ENCODE data around the gene KLF3. TPM values are rescaled to one million over a fixed set of nuclear protein-coding genes. Genes with fewer than 3 reads are reported as not detected.

The KLF3 gene
- total RNA-seq, 1 donor from 2014 or later = 40.8 TPM

DNA sequence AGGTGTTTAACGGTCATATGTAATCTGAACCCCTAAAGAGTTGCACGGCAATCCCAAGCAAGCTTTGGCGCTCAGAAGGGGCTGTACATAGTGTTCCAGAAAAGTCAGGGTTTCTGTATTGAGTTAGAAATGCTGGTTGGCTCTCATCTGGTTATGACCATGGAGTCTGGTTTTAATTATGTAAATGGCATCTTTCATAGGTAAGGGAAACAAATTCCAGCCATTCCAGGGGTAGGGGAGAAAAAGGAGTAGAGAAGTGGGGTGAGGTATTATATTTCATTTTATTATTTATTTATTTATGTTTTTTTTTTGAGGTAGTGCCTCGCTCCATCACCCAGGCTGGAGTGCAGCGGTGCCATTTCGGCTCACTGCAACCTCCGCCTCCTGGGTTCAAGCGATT is 15.9 kb downstream of the KLF3 start:
- peaks cover 40% of the 10 kb centered on the region for H3K4me1 ChIP-seq (ENCODE audit: insufficient read depth, low read length)
- DNase-seq (ENCODE audit: low read depth) (no peak), FAIRE-seq (no peak)
- Mint-ChIP-seq H3K27ac (ENCODE audit: unreplicated experiment) (no peak overlapping the region), H3K27me3 (ENCODE audit: low read depth, unreplicated experiment) (no peaks in the 10 kb centered on the region), H3K36me3 (ENCODE audit: low read depth, unreplicated experiment) (peaks cover 13% of the 10 kb centered on the region), H3K9me3 (ENCODE audit: unreplicated experiment) (no peaks in the 10 kb centered on the region), H3K4me1 (ENCODE audit: low read depth, unreplicated experiment) (peaks cover 26% of the 10 kb centered on the region), H3K4me3 (ENCODE audit: unreplicated experiment) (no peak overlapping the region)
- peaks cover 18% of the 10 kb centered on the region for H3K36me3 ChIP-seq (ENCODE audit: insufficient read depth, low read length)
- H3K79me2 ChIP-seq (ENCODE audit: insufficient read depth, low read length) = peaks cover 97% of the 10 kb centered on the region
- H3K27me3 ChIP-seq (ENCODE audit: insufficient read depth, low read length) = no peaks in the 10 kb centered on the region
- peaks cover 64% of the 10 kb centered on the region for H4K20me1 ChIP-seq (ENCODE audit: insufficient read depth, low read length)
- no peak overlapping the region for H3K9ac ChIP-seq (ENCODE audit: low read length)
- H3K4me3 ChIP-seq (ENCODE audit: insufficient read depth, low read depth, low read length) = no peak overlapping the region
- no peak overlapping the region for H3K4me2 ChIP-seq (ENCODE audit: low read length)
- TF ChIP-seq EZH2 (IDR thresholded peaks at IDR 0.05; ENCODE audit: insufficient read depth, low read length) = no peak
- TF ChIP-seq, protein P1, sequence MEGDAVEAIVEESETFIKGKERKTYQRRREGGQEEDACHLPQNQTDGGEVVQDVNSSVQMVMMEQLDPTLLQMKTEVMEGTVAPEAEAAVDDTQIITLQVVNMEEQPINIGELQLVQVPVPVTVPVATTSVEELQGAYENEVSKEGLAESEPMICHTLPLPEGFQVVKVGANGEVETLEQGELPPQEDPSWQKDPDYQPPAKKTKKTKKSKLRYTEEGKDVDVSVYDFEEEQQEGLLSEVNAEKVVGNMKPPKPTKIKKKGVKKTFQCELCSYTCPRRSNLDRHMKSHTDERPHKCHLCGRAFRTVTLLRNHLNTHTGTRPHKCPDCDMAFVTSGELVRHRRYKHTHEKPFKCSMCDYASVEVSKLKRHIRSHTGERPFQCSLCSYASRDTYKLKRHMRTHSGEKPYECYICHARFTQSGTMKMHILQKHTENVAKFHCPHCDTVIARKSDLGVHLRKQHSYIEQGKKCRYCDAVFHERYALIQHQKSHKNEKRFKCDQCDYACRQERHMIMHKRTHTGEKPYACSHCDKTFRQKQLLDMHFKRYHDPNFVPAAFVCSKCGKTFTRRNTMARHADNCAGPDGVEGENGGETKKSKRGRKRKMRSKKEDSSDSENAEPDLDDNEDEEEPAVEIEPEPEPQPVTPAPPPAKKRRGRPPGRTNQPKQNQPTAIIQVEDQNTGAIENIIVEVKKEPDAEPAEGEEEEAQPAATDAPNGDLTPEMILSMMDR (IDR thresholded peaks at IDR 0.05; ENCODE audit: insufficient read depth, low read depth, low read length) = no peak
- H3K27ac ChIP-seq (ENCODE audit: low read depth, low read length) = no peak overlapping the region
- H2AFZ ChIP-seq (ENCODE audit: low read depth, low read length) = no peak overlapping the region
- H3K9me3 ChIP-seq (ENCODE audit: insufficient read depth, low read depth, low read length) = no peaks in the 10 kb centered on the region

DNA sequence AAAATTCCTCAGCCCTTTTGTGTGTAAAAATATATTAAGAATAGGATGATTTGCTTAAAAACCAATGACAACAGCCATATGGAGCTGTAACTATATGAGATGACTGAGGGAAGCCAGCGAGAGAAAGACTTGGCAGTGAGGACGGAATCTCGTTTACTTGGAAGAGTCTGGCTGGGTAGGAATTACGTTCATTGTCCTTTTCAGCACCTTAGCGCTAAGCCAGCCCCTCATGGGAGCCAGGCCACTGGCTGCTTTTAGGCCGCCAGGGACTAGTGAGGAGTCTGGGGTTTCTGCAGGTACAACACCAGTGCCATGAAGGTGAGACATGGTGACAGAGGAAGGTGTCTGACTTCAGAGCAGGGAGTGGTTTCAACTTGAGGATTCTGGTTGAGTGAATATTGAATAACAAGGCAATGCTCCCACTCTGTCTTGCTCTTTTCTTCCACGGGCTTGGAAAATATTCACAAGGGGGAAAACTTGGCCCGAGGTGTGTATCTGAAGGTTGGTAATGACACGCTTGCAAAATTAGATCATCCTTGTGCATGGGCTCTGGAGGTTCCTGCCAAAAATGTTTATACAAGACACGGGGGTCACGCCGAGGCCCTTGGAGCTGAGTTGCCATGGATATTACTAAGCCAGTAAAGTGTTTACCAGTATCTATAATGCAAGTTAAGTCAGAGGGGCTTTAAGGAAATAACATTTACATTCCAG is 17.4 kb downstream of the KLF3 start:
- Histone ChIP-seq H3K4me3 (ENCODE audit: insufficient read depth, low read depth, low read length) (no peak overlapping the region), H2AFZ (ENCODE audit: low read depth, low read length) (no peak overlapping the region), H3K27me3 (ENCODE audit: insufficient read depth, low read length) (no peaks in the 10 kb centered on the region), H3K9ac (ENCODE audit: low read length) (peak overlapping the region; percentile 68), H4K20me1 (ENCODE audit: insufficient read depth, low read length) (peaks cover 66% of the 10 kb centered on the region), H3K4me1 (ENCODE audit: insufficient read depth, low read length) (peaks cover 29% of the 10 kb centered on the region), H3K27ac (ENCODE audit: low read depth, low read length) (peak overlapping the region; percentile 82), H3K4me2 (ENCODE audit: low read length) (peak overlapping the region; percentile 26), H3K79me2 (ENCODE audit: insufficient read depth, low read length) (peaks cover 97% of the 10 kb centered on the region), H3K36me3 (ENCODE audit: insufficient read depth, low read length) (peaks cover 18% of the 10 kb centered on the region), H3K9me3 (ENCODE audit: insufficient read depth, low read depth, low read length) (no peaks in the 10 kb centered on the region)
- H3K36me3 Mint-ChIP-seq (ENCODE audit: low read depth, unreplicated experiment) = peaks cover 13% of the 10 kb centered on the region
- no peak overlapping the region for H3K27ac Mint-ChIP-seq (ENCODE audit: unreplicated experiment)
- DNase-seq (ENCODE audit: low read depth) (peak; percentile 83), FAIRE-seq (no peak)
- H3K27me3 Mint-ChIP-seq (ENCODE audit: low read depth, unreplicated experiment) = no peaks in the 10 kb centered on the region
- H3K9me3 Mint-ChIP-seq (ENCODE audit: unreplicated experiment) = no peaks in the 10 kb centered on the region
- H3K4me3 Mint-ChIP-seq (ENCODE audit: unreplicated experiment) = no peak overlapping the region
- TF ChIP-seq, protein P1 (IDR thresholded peaks at IDR 0.05; ENCODE audit: insufficient read depth, low read depth, low read length) = no peak
- no peak for TF ChIP-seq EZH2 (IDR thresholded peaks at IDR 0.05; ENCODE audit: insufficient read depth, low read length)
- peaks cover 17% of the 10 kb centered on the region for H3K4me1 Mint-ChIP-seq (ENCODE audit: low read depth, unreplicated experiment)

DNA sequence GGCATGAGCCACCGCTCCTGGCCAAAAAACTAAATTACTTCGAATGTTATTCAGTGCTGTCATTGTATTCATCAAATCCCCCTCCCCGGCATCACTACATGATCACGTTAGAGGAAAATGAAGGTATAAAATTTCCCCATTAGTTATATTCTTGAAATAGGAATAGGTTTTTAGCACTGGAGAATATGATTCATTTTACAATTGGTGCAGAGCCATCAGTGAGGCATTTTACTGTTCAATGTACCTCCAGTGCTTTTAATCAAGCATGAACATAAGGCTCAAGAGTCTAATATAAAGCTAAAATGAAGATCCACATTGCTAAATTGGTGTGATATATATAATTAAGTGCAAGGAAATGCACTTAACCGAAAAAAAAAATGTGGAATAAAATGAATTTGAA is 18.3 kb downstream of the KLF3 start:
- Histone ChIP-seq H3K4me2 (ENCODE audit: low read length) (no peak overlapping the region), H3K27ac (ENCODE audit: low read depth, low read length) (peak overlapping the region; percentile 82), H3K4me1 (ENCODE audit: insufficient read depth, low read length) (peaks cover 25% of the 10 kb centered on the region), H3K79me2 (ENCODE audit: insufficient read depth, low read length) (peaks cover 97% of the 10 kb centered on the region), H3K27me3 (ENCODE audit: insufficient read depth, low read length) (no peaks in the 10 kb centered on the region), H2AFZ (ENCODE audit: low read depth, low read length) (no peak overlapping the region), H3K9ac (ENCODE audit: low read length) (no peak overlapping the region), H4K20me1 (ENCODE audit: insufficient read depth, low read length) (peaks cover 67% of the 10 kb centered on the region), H3K36me3 (ENCODE audit: insufficient read depth, low read length) (peaks cover 18% of the 10 kb centered on the region), H3K9me3 (ENCODE audit: insufficient read depth, low read depth, low read length) (no peaks in the 10 kb centered on the region), H3K4me3 (ENCODE audit: insufficient read depth, low read depth, low read length) (no peak overlapping the region)
- Mint-ChIP-seq H3K9me3 (ENCODE audit: unreplicated experiment) (no peaks in the 10 kb centered on the region), H3K27me3 (ENCODE audit: low read depth, unreplicated experiment) (no peaks in the 10 kb centered on the region), H3K4me3 (ENCODE audit: unreplicated experiment) (no peak overlapping the region), H3K36me3 (ENCODE audit: low read depth, unreplicated experiment) (peaks cover 13% of the 10 kb centered on the region), H3K27ac (ENCODE audit: unreplicated experiment) (no peak overlapping the region), H3K4me1 (ENCODE audit: low read depth, unreplicated experiment) (peaks cover 23% of the 10 kb centered on the region)
- no peak for DNase-seq (ENCODE audit: low read depth)
- FAIRE-seq = no peak
- TF ChIP-seq, protein P1 (IDR thresholded peaks at IDR 0.05; ENCODE audit: insufficient read depth, low read depth, low read length) = no peak
- no peak for TF ChIP-seq EZH2 (IDR thresholded peaks at IDR 0.05; ENCODE audit: insufficient read depth, low read length)

Data from astrocyte (in vitro differentiated cells and primary cell).